Measurements from ENCODE around the gene PRPF38A. TPM values are rescaled to one million over a fixed set of nuclear protein-coding genes. Genes with fewer than 3 reads are reported as not detected.

The PRPF38A gene
- total RNA-seq, 1 experiment from 2014 or later: 89.9 TPM

DNA sequence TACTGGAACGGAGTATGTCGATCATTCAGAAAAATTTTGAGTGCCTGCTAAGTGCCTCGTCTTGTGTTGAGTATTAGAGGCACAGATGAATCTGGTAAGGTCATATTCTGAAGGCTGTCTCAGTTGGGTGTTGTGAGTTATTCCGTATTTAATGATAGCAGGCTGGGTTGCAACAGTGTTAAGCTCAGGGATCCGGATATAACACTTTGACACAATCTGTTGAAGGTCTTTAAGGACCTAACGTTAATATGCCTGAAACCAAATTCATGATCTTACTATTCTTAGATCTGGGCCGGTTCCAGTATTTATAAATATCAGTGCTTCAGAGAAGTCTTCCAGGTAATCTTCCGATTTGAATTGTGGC is 555 bp downstream of the PRPF38A start:
- Histone ChIP-seq H2AFZ (ENCODE audit: low read length) (no peak overlapping the region), H3K79me1 (ENCODE audit: insufficient read depth, low read depth, low read length, poor library complexity, severe bottlenecking) (peaks cover 2% of the 10 kb centered on the region), H3K18ac (ENCODE audit: insufficient read length, low read depth, low read length) (peak overlapping the region; percentile 90), H3K23me2 (ENCODE audit: insufficient read length, low read depth, low read length, poor library complexity, severe bottlenecking) (peaks cover 5% of the 10 kb centered on the region), H3K27ac (ENCODE audit: insufficient read length, low read depth, low read length) (peak overlapping the region; percentile 99), H4K20me1 (ENCODE audit: control insufficient read depth, insufficient read depth, insufficient read length) (no peaks in the 10 kb centered on the region), H3T11ph (ENCODE audit: low read length) (no peak overlapping the region), H3K79me2 (ENCODE audit: insufficient read depth, low read length) (peaks cover 15% of the 10 kb centered on the region; the same call in 1 of the 2 replicates), H2AK5ac (ENCODE audit: insufficient read length, low read length) (no peak overlapping the region), H2BK12ac (ENCODE audit: insufficient read length, low read depth, low read length) (no peak overlapping the region), H4K91ac (ENCODE audit: insufficient read length, low read depth, low read length) (peak overlapping the region; percentile 47), H2BK15ac (ENCODE audit: low read depth, low read length) (no peak overlapping the region), H3K9me3 (ENCODE audit: control insufficient read depth, low read depth, low read length) (no peaks in the 10 kb centered on the region), H2BK20ac (ENCODE audit: low read depth, low read length, poor library complexity, severe bottlenecking) (no peak overlapping the region), H4K5ac (ENCODE audit: insufficient read length, low read depth, low read length) (peak overlapping the region; percentile 95), H3K14ac (ENCODE audit: insufficient read depth, low read length) (peak overlapping the region; percentile 93), H3K27me3 (ENCODE audit: insufficient read depth, low read length) (no peaks in the 10 kb centered on the region), H4K8ac (replicated peaks; ENCODE audit: insufficient read length, low read depth, low read length) (peak overlapping the region; percentile 81), H3K23ac (ENCODE audit: insufficient read length, low read depth, low read length) (peak overlapping the region; percentile 6), H3K4me2 (ENCODE audit: insufficient read depth, insufficient read length, low read length) (peak overlapping the region; percentile 96), H3K56ac (ENCODE audit: insufficient read length, low read depth, low read length) (peak overlapping the region; percentile 85), H3K9ac (ENCODE audit: extremely low read depth, insufficient read length, low read length) (peak overlapping the region; percentile 100), H3K4ac (ENCODE audit: low read depth, low read length) (no peak overlapping the region), H3K4me1 (ENCODE audit: insufficient read depth, low read length) (no peaks in the 10 kb centered on the region), H2BK5ac (ENCODE audit: insufficient read length, low read length) (peak overlapping the region; percentile 87), H2BK120ac (ENCODE audit: low read depth, low read length, poor library complexity, severe bottlenecking) (peak overlapping the region; percentile 0)
- WGBS (ENCODE audit: extremely low coverage, insufficient read length, low lambda C conversion rate): no CpG with 5 or more reads among the region's 8 CpGs
- Mint-ChIP-seq H3K4me1 (peaks cover 21 to 23% of the 10 kb centered on the region in 2 experiments), H3K9me3 (no peaks in the 10 kb centered on the region; a peak in 1 of 5 replicates), H3K36me3 (ENCODE audit: insufficient read depth in 1 of 3, low read depth in 3 of 3) (peaks cover 39 to 64% (median 54%) of the 10 kb centered on the region in 3 experiments), H3K4me3 (peak overlapping the region; percentile 100), H3K27ac (peak overlapping the region; percentile 100), H3K27me3 (ENCODE audit: low read depth) (no peaks in the 10 kb centered on the region)
- DNase-seq: no peak
- TF ChIP-seq, protein P1, sequence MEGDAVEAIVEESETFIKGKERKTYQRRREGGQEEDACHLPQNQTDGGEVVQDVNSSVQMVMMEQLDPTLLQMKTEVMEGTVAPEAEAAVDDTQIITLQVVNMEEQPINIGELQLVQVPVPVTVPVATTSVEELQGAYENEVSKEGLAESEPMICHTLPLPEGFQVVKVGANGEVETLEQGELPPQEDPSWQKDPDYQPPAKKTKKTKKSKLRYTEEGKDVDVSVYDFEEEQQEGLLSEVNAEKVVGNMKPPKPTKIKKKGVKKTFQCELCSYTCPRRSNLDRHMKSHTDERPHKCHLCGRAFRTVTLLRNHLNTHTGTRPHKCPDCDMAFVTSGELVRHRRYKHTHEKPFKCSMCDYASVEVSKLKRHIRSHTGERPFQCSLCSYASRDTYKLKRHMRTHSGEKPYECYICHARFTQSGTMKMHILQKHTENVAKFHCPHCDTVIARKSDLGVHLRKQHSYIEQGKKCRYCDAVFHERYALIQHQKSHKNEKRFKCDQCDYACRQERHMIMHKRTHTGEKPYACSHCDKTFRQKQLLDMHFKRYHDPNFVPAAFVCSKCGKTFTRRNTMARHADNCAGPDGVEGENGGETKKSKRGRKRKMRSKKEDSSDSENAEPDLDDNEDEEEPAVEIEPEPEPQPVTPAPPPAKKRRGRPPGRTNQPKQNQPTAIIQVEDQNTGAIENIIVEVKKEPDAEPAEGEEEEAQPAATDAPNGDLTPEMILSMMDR (conservative IDR thresholded peaks at IDR 0.05): no peak
